Raji (cell line): ENCODE results near the gene ARHGDIA.

Experiments used
- POLR2A ChIP-seq: IDR thresholded peaks from 2 replicates; pipeline ENCODE4 v1.6.1; 2011; ENCODE audit warnings: low read depth, low read length, control low read depth; ENCODE audit not compliant: insufficient read depth

The ARHGDIA gene

DNA sequence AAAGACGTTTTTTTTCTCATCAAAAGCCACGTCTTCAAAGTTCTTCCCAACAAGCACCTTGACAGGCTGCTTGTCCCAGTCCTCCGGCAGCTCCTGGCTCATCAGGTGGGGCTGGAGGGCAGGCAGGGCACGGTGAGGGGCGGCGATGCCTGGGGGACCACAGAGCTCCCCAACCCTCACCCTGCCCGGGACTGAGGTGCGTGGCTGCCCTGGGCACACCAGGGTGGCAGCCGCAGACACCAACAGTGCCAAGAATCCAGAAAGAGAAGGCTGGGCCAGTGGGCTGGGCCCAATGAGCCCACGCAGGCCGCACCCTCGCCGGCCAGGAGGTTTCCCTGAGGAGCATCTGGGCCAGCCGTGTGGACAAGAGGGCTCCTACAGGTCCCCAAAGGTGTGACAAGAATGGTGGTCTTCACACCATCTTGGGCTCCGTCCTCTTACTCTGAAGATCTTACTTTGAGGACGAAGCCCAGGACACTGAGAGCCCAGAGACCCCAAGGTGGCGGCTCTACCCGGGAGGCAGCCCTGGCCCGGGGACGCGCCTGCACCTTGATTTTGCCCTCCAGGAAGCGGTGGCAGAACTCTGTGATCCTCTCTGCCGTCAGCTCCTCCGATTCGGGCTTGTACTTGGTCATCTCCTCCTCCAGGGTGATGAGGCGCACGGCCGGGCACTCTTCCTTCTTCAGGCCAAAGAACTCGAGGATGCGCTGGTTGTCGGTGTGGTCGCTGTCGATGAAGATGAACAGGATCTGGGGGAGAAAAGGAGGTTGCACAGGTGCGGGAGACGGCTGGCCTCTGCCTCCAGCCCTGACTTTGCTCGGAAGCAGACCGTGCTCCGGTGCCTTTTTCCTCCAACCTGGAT is 25.0 kb downstream of the ARHGDIA start:
- no peak for TF ChIP-seq POLR2A

DNA sequence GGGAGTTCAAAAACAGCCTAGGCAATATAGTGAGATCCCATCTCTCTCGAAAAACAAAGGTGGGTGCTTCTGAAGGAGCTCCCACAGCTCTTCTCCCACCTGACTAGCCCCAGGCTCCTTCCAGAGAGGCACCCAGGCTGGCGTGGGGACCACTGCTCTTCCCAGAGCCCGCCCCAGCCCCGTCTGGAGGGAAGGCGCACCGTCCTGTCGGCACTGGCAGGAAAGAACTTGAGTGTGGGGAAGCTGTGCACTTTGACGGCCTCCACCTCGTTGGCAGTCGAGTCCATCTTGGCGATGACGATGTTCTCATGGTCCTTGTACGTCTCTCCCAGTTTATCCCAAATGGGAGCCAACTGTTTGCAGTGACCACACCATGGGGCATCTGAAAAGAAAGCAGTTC is 25.8 kb downstream of the ARHGDIA start:
- TF ChIP-seq POLR2A = no peak

DNA sequence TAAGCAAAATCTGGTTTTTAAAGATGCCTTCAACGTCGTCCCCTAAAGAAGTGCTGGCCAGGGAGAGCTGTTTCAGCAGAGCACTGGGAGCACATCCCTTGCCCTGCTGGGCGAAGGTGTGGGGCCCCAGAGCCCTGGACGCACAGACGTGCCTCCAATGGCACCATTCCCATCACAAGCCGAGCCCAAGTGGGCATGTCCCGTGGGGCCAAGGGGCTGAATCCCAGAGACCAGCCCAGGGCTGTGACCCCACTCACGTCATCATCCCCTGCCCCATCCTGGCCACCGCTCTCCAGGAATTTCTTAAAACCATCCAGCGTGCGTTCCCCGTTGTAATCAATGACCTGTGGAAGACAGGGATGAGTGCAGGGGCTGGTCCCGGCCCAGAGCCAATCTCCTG is 26.2 kb downstream of the ARHGDIA start:
- no peak for TF ChIP-seq POLR2A

- TF ChIP-seq POLR2A = no peak
Measured at GRCh38 chr17:81844327-81844851, 26.7 kb downstream of the ARHGDIA start.

DNA sequence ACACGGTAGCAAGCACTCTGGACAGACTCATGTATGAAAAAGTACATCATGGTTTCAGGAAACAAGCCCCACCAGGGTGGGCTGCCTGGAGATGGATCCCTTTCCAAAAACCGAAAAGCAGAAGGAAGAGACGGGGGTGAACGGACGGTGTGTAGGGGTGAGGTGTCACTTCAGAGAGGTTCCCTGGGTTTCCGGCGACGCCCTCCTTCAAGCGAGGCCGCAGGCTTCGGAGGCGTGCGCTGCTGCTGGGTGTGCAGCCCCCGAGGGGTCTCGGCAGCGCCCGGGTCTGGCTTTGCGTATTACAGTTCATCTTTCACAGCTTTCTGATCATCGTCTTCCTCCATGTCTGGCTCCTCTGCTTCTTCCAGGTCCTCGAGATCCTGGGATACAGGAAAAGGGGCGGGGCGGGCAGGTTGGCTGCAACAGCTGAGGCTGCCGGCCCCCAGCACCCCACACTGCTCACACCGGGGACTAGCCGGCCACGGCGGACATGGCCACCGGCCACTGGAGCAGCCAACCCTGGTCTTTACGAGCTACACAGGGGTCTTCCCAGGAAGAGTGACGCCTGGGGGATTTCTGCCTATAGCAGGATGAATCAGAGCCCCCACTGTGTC is 27.3 kb downstream of the ARHGDIA start:
- no peak for TF ChIP-seq POLR2A

- TF ChIP-seq POLR2A = no peak
Measured at GRCh38 chr17:81842725-81843504, 28.2 kb downstream of the ARHGDIA start.

DNA sequence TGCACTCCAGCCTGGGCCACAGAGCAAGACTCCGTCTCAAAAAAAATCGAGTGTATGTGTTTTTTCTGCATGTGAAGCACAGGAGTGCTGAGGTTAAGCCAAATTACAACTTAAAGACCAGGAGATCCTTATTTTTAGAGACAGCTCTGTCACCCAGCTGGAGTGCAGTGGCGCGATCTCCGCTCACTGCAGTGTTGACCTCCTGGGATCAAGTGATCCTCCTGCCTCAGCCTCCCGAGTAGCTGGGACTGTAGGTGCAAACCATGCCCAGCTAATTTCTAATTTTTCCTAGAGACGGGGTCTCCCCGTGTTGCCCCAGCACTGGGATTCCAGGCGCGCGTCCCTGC is 28.8 kb downstream of the ARHGDIA start:
- TF ChIP-seq POLR2A = no peak

DNA sequence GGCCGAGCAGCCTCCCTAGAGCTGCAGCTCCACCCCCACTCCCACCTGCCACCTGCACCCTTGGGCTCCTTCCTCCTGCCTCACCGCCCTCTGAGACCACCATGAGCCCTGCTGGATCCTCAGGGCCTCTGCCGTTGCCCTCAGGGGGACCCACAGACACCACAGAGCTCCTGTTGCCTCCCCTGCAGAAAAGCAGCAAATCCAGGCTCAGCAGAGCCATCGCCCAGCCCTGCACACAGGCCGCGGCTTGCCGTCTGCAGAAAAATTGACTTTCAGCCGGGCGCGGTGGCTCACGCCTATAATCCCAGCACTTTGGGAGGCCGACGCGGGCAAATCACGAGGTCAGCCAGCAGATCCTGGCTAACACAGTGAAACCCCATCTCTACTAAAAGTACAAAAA is 29.3 kb downstream of the ARHGDIA start:
- no peak for TF ChIP-seq POLR2A

DNA sequence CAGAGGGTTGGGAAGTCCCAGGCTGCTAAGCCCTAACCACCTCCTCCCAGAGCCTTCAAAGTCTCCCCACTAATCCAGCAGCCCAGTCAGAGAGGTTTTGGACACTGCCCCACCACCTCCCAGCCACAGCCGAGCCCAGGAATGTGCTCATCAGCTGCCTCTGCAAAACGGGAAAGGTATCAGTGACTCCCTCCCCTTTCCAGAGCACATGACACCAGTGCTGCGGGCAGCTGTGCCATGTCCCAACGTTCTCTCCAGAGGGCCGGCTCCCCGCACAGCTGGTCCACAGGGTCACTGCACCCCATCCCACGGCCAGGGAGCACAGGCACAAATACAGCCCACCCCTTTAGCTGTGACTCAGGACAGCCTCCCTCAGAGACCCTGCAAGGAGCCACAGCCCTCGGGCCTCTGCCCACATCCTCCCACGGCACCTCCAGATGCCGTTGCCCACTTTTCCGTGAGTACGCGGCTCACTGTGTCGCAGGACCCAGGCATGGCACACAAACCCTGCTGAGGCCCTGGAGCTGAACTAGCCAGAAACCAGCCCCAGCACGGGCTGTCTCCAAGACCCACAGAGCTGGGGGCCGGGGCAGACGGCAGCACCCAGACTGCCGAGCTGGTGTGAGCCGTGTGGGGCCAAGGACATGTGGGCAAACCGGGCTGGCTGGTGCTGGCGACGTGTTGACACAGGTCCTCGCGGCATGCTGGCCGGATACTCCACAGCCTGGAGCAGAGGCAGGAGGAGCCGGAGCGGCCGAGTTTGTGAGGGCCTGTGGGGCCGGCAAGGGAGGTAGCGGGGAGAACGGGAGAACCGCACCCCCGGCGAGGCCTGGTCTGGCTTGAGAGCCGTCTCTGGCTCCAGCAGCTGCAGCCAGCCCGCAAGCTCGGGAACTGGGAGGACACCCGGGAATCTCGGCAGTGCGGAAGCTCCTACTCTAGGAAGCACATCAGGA is 30.0 kb downstream of the ARHGDIA start:
- TF ChIP-seq POLR2A = no peak

DNA sequence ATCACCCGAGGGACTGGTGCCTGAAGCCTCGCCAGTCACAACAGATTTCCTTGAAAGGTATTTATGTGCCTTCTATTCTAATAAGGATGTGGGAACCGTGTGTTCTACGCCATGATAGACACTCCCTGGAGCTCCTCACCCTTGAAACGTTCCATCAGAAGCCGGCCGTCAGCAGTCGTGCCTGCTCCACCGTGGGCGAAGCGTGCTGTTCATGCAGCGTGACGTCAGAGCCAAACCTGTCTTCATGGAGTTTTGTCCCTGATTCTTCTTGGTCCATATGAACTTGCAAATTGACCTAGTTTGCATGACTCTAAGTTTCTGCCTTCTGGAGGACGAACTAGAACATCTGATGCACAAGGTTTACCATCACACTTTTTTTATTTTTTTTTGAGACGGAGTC is 31.8 kb downstream of the ARHGDIA start:
- no peak for TF ChIP-seq POLR2A

DNA sequence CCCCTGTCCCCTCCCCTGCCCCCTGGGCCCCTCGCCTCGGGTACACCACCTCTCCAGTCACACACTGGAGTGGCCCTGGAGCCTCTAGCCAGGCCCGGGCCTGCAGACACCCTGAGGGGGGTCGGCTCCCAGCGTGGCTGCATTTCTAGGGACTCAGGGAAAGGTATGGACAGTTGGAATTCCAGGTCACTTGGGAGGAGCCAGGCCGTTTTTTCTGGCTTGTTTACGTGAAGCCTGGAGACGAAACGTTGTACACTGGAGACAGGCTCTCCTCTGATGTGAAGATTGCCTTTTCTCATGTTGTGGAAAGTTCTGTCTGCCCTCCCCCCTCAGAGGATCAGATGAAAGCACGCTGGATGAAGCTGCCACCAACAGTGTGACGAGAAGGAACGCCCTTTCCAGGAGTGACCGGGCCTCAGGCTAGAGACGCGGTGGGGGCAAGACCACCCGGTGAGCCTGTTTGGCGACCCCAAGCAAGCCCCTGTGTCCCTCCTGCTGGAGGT is 32.3 kb downstream of the ARHGDIA start:
- no peak for TF ChIP-seq POLR2A

DNA sequence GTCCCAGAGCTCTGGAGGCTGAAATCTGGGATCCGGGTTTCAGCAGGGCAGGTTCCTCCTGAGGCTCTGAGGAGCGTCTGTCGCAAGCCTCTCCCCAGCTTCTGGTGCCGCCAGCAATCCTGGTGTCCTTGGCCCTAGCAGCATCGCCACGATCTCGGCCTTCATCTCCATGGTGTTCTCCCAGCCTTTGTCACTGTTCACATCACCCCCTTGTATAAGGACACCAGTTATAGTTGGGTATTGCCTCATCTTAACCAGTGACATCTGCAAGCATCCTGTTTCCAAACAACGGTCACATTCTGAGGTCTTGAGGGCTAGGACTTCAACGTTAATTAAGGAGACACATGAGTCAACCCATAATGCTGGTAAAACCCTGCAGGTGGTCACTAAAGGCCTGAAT is 33.5 kb downstream of the ARHGDIA start:
- no peak for TF ChIP-seq POLR2A

GRCh38 chr17:81834831-81835267 is 36.3 kb downstream of the ARHGDIA start, which contains the start of gene PPP1R27:
TSS of gene PPP1R27 (minus strand) at chr17:81835050. CDS start at chr17:81834953, 97 bp downstream.
- TF ChIP-seq POLR2A = no peak

DNA sequence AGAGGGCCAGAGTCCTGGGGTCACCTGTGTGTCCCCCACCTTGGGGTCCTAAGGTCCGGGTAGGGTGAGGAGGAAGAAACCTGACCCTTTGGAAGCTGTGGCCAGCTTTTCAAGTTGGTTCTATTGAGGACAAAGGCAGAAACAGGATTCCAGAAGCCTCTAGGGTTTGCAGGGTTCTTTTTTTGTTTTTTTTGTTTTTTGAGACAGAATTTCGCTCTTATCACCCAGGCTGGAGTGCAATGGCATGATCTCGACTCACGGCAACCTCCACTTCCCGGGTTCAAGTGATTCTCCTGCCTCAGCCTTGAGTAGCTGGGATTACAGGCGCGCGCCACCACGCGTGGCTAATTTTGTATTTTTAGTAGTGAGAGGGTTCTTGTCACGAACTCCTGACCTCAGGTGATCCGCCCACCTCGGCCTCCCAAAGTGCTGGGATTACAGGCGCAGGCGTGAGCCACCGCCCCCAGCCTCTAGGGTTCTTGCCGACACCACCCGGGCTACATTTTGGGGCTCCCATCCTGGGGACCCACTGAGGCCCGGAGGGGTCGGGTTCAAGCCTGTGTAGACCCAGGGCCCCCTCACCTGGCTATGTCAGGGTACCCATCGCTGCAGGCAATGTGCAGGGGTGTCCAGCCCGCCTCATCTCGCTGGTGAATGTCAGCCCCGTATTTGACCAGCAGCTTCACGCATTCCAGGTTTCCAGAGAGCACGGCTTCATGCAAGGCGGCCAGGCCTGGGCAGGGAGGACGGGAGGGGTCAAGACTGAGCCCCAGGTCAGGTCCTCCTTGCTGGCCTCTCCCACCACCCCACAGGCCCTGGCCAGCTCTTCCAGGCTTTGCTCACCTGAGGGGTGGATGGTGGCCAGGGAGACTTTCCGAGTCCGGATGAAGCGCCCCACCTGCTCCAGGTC is 37.0 kb downstream of the ARHGDIA start:
- TF ChIP-seq POLR2A = no peak
